ENCODE results near the gene H2AZ1. TPM values are rescaled to one million over a fixed set of nuclear protein-coding genes. Genes with fewer than 3 reads are reported as not detected.

The H2AZ1 gene
- total and polyA plus RNA-seq, 9 of the 15 experiments (the other 6 are each of a cell fraction or from before 2014, with no cell fraction given) = 605 to 4,380 (median 768) TPM

DNA sequence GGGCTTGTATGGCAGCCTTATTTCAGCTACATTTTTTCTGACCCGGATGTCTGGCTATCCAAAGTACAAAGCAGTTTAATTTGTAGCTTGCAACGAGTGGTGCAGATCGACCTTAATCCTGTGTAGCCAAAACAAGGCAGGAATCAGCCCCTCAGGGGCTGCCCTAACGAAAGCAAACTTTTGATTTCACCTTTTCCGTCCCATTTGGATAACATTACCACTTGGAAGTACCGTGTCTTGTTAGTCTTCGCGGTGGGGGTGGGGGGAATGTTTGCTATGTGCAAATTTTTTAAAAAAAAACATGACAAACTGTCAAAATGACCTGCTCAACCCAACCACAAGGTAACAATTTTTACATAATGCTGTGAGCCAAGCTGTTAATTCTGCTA, 2.9 kb downstream of the H2AZ1 start (continued):
- TF ChIP-seq, protein P1, sequence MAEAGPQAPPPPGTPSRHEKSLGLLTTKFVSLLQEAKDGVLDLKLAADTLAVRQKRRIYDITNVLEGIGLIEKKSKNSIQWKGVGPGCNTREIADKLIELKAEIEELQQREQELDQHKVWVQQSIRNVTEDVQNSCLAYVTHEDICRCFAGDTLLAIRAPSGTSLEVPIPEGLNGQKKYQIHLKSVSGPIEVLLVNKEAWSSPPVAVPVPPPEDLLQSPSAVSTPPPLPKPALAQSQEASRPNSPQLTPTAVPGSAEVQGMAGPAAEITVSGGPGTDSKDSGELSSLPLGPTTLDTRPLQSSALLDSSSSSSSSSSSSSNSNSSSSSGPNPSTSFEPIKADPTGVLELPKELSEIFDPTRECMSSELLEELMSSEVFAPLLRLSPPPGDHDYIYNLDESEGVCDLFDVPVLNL (CRISPR knock-in tag; IDR thresholded peaks at IDR 0.05; ENCODE audit: low read depth) = no peak
- TF ChIP-seq ZNF696 (CRISPR knock-in tag; conservative IDR thresholded peaks at IDR 0.05) = 0 out of 2 replicates have a peak, but pooled peaks have one; percentile 2
- no peak for TF ChIP-seq CCAR2 (IDR thresholded peaks at IDR 0.05; ENCODE audit: low read depth, low read length)
- no peak for TF ChIP-seq SLC30A9 (CRISPR knock-in tag; IDR thresholded peaks at IDR 0.05)
- TF ChIP-seq ARHGAP35 (IDR thresholded peaks at IDR 0.05; ENCODE audit: partially characterized antibody) = no peak
- TF ChIP-seq LCOR (CRISPR knock-in tag; IDR thresholded peaks at IDR 0.05) = peak; percentile 38; the same call in 1 of the 2 replicates
- TF ChIP-seq SOX6 (IDR thresholded peaks at IDR 0.05) = no peak
- peak; percentile 39; the same call in 1 of the 2 replicates for TF ChIP-seq PML (IDR thresholded peaks at IDR 0.05; ENCODE audit: low read length)
- TF ChIP-seq, protein P2, sequence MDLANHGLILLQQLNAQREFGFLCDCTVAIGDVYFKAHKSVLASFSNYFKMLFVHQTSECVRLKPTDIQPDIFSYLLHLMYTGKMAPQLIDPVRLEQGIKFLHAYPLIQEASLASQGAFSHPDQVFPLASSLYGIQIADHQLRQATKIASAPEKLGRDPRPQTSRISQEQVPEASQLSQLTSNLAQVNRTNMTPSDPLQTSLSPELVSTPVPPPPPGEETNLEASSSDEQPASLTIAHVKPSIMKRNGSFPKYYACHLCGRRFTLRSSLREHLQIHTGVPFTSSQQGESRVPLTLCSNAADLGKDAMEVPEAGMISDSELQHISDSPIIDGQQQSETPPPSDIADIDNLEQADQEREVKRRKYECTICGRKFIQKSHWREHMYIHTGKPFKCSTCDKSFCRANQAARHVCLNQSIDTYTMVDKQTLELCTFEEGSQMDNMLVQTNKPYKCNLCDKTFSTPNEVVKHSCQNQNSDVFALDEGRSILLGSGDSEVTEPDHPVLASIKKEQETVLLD (IDR thresholded peaks at IDR 0.05) = no peak
- no peak for TF ChIP-seq ZNF41 (CRISPR knock-in tag; conservative IDR thresholded peaks at IDR 0.05)
- TF ChIP-seq MTF1 (CRISPR knock-in tag; IDR thresholded peaks at IDR 0.05; ENCODE audit: borderline replicate concordance) = no peak
- no peak for TF ChIP-seq ZNF583 (CRISPR knock-in tag; IDR thresholded peaks at IDR 0.05)
- TF ChIP-seq NR3C1 (CRISPR knock-in tag; IDR thresholded peaks at IDR 0.05) = no peak
- no peak for TF ChIP-seq SRSF1 (IDR thresholded peaks at IDR 0.05; ENCODE audit: low read depth, low read length)
- peak; percentile 63; the same call in 1 of the 2 replicates for TF ChIP-seq SUPT5H (IDR thresholded peaks at IDR 0.05)
- TF ChIP-seq JUNB (CRISPR knock-in tag; conservative IDR thresholded peaks at IDR 0.05) = no peak
- TF ChIP-seq, protein P3, sequence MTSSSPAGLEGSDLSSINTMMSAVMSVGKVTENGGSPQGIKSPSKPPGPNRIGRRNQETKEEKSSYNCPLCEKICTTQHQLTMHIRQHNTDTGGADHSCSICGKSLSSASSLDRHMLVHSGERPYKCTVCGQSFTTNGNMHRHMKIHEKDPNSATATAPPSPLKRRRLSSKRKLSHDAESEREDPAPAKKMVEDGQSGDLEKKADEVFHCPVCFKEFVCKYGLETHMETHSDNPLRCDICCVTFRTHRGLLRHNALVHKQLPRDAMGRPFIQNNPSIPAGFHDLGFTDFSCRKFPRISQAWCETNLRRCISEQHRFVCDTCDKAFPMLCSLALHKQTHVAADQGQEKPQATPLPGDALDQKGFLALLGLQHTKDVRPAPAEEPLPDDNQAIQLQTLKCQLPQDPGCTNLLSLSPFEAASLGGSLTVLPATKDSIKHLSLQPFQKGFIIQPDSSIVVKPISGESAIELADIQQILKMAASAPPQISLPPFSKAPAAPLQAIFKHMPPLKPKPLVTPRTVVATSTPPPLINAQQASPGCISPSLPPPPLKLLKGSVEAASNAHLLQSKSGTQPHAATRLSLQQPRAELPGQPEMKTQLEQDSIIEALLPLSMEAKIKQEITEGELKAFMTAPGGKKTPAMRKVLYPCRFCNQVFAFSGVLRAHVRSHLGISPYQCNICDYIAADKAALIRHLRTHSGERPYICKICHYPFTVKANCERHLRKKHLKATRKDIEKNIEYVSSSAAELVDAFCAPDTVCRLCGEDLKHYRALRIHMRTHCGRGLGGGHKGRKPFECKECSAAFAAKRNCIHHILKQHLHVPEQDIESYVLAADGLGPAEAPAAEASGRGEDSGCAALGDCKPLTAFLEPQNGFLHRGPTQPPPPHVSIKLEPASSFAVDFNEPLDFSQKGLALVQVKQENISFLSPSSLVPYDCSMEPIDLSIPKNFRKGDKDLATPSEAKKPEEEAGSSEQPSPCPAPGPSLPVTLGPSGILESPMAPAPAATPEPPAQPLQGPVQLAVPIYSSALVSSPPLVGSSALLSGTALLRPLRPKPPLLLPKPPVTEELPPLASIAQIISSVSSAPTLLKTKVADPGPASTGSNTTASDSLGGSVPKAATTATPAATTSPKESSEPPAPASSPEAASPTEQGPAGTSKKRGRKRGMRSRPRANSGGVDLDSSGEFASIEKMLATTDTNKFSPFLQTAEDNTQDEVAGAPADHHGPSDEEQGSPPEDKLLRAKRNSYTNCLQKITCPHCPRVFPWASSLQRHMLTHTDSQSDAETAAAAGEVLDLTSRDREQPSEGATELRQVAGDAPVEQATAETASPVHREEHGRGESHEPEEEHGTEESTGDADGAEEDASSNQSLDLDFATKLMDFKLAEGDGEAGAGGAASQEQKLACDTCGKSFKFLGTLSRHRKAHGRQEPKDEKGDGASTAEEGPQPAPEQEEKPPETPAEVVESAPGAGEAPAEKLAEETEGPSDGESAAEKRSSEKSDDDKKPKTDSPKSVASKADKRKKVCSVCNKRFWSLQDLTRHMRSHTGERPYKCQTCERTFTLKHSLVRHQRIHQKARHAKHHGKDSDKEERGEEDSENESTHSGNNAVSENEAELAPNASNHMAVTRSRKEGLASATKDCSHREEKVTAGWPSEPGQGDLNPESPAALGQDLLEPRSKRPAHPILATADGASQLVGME (CRISPR knock-in tag; IDR thresholded peaks at IDR 0.05) = no peak
- TF ChIP-seq NFATC3 (IDR thresholded peaks at IDR 0.05) = 0 out of 2 replicates have a peak, but pooled peaks have one; percentile 5
- TF ChIP-seq, protein P4, sequence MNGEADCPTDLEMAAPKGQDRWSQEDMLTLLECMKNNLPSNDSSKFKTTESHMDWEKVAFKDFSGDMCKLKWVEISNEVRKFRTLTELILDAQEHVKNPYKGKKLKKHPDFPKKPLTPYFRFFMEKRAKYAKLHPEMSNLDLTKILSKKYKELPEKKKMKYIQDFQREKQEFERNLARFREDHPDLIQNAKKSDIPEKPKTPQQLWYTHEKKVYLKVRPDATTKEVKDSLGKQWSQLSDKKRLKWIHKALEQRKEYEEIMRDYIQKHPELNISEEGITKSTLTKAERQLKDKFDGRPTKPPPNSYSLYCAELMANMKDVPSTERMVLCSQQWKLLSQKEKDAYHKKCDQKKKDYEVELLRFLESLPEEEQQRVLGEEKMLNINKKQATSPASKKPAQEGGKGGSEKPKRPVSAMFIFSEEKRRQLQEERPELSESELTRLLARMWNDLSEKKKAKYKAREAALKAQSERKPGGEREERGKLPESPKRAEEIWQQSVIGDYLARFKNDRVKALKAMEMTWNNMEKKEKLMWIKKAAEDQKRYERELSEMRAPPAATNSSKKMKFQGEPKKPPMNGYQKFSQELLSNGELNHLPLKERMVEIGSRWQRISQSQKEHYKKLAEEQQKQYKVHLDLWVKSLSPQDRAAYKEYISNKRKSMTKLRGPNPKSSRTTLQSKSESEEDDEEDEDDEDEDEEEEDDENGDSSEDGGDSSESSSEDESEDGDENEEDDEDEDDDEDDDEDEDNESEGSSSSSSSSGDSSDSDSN (IDR thresholded peaks at IDR 0.05; ENCODE audit: borderline replicate concordance in 1 of 2, low read depth in 2 of 2, low read length in 2 of 2) = no peak
- no peak for TF ChIP-seq SRF (CRISPR knock-in tag; IDR thresholded peaks at IDR 0.05)

Measured in K562 (cell line).